Measurements from ENCODE around the gene RRAS2. TPM values are rescaled to one million over a fixed set of nuclear protein-coding genes. Genes with fewer than 3 reads are reported as not detected.

Gene RRAS2
- polyA plus RNA-seq, 1 of the 3 experiments (the other 2 are of a cell fraction), result 53.3 TPM

DNA sequence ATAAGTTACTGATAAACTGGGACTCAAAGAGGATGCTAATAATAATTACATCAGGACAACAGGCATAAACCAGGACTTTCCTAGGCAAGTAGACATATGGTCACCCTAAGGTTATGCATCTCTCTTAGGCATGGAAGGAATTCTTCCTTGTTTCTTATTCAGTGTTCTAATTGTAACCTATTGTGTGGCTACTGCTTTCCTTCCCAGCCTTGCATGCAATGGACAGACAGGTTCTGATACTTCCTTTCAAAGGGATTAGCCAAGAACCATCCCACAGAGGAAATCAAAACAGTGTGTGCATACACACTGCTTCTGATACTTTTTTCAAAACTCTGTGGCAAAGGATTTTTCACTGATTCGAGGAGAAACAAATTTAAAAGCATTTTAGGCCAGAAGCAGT is 48.3 kb downstream of the RRAS2 start (continued):
- TF ChIP-seq, protein P1, sequence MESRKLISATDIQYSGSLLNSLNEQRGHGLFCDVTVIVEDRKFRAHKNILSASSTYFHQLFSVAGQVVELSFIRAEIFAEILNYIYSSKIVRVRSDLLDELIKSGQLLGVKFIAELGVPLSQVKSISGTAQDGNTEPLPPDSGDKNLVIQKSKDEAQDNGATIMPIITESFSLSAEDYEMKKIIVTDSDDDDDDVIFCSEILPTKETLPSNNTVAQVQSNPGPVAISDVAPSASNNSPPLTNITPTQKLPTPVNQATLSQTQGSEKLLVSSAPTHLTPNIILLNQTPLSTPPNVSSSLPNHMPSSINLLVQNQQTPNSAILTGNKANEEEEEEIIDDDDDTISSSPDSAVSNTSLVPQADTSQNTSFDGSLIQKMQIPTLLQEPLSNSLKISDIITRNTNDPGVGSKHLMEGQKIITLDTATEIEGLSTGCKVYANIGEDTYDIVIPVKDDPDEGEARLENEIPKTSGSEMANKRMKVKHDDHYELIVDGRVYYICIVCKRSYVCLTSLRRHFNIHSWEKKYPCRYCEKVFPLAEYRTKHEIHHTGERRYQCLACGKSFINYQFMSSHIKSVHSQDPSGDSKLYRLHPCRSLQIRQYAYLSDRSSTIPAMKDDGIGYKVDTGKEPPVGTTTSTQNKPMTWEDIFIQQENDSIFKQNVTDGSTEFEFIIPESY (IDR thresholded peaks at IDR 0.05; ENCODE audit: borderline replicate concordance, low read depth), result no peak
- TF ChIP-seq RAD21 (IDR thresholded peaks at IDR 0.05; ENCODE audit: low read length) (no peak), FOSL2 (IDR thresholded peaks at IDR 0.05; ENCODE audit: borderline replicate concordance, low read depth) (no peak), POLR2AphosphoS5 (IDR thresholded peaks at IDR 0.05; ENCODE audit: low read depth, low read length) (no peak), NRF1 (IDR thresholded peaks at IDR 0.05; ENCODE audit: low read depth, low read length) (no peak), SMC3 (IDR thresholded peaks at IDR 0.05; ENCODE audit: low read depth, low read length) (no peak)
- TF ChIP-seq, protein P2, sequence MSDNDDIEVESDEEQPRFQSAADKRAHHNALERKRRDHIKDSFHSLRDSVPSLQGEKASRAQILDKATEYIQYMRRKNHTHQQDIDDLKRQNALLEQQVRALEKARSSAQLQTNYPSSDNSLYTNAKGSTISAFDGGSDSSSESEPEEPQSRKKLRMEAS (IDR thresholded peaks at IDR 0.05; ENCODE audit: low read depth), result no peak

DNA sequence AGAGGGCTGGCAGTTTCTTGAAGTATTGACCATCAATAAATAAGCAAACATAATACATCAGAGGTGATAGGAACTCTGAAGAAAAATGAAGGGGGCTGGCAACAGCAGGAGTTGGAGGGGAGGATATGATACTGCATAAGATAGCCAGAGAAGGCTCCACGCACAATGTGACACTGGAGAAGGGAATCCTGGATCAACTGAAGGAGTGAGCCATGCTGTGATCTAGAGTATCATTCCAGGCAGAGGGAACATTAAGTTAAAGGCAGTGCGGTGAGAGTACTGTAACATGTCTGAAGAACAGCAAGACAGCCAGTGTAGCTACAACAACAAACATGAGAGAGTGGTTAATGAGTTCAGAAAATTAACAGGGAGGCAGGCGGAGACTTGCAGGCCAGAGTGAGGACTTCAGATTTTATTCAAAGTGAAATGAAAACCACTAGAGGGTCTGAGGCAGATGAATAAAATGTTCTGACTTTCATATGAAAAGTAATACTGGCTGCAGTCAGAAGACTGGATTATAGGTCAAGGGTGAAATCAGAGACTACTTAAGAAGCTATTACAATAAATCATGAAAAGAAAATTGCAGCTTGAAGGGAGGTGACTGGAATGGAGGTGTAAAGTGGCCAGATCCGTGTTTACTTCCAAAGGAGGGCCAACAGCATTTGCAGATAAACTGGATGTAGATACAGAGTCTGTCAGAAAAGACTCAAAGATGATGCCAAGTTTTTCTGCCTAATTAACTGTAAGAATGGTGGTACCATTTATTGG is 49.4 kb downstream of the RRAS2 start:
- peaks cover 100% of the 10 kb centered on the region for H3K79me2 ChIP-seq (ENCODE audit: insufficient read depth)
- WGBS (ENCODE audit: low lambda C conversion rate), result 93% methylated on average over 4 of the region's 4 CpGs
- CTCF ChIA-PET, result interaction anchor here (0.8 to 1.2 kb wide), 7 partner anchors 9 to 151 kb away, joined by 3 to 7 read pairs (median 3); no protein-coding TSS in a partner anchor
- peaks cover 0 to 22% of the 10 kb centered on the region in 2 experiments; a peak in 2 of 4 replicates for H3K4me1 ChIP-seq (ENCODE audit: control insufficient read depth in 1 of 2, insufficient read depth in 2 of 2, low read depth in 1 of 2, low read length in 1 of 2)
- H3K27me3 ChIP-seq (ENCODE audit: insufficient read depth), result no peaks in the 10 kb centered on the region
- no peaks in the 10 kb centered on the region for H3F3A ChIP-seq (replicated peaks; ENCODE audit: insufficient read depth)
- H4K20me1 ChIP-seq (ENCODE audit: insufficient read depth), result peaks cover 96% of the 10 kb centered on the region
- POLR2A ChIA-PET, result no interaction called here
- H3K9me2 ChIP-seq, result no peaks in the 10 kb centered on the region
- no peaks in the 10 kb centered on the region for H3K36me3 ChIP-seq (replicated peaks in 1 of 2; ENCODE audit: control insufficient read depth in 1 of 2, insufficient read depth in 2 of 2, low read length in 1 of 2)
- H3K9ac ChIP-seq, result no peak overlapping the region
- TF ChIP-seq SIN3A (IDR thresholded peaks at IDR 0.05; ENCODE audit: borderline replicate concordance, low read depth, low read length), result no peak
- TF ChIP-seq SMC3 (IDR thresholded peaks at IDR 0.05; ENCODE audit: low read depth, low read length), result no peak
- TF ChIP-seq, protein P3, sequence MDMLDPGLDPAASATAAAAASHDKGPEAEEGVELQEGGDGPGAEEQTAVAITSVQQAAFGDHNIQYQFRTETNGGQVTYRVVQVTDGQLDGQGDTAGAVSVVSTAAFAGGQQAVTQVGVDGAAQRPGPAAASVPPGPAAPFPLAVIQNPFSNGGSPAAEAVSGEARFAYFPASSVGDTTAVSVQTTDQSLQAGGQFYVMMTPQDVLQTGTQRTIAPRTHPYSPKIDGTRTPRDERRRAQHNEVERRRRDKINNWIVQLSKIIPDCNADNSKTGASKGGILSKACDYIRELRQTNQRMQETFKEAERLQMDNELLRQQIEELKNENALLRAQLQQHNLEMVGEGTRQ (IDR thresholded peaks at IDR 0.05; ENCODE audit: borderline replicate concordance, low read depth, low read length), result no peak
- no peak for TF ChIP-seq MEF2A (IDR thresholded peaks at IDR 0.05; ENCODE audit: borderline replicate concordance, low read depth)
- TF ChIP-seq CHD2 (IDR thresholded peaks at IDR 0.05; ENCODE audit: low read length, partially characterized antibody), result no peak
- TF ChIP-seq, protein P4, sequence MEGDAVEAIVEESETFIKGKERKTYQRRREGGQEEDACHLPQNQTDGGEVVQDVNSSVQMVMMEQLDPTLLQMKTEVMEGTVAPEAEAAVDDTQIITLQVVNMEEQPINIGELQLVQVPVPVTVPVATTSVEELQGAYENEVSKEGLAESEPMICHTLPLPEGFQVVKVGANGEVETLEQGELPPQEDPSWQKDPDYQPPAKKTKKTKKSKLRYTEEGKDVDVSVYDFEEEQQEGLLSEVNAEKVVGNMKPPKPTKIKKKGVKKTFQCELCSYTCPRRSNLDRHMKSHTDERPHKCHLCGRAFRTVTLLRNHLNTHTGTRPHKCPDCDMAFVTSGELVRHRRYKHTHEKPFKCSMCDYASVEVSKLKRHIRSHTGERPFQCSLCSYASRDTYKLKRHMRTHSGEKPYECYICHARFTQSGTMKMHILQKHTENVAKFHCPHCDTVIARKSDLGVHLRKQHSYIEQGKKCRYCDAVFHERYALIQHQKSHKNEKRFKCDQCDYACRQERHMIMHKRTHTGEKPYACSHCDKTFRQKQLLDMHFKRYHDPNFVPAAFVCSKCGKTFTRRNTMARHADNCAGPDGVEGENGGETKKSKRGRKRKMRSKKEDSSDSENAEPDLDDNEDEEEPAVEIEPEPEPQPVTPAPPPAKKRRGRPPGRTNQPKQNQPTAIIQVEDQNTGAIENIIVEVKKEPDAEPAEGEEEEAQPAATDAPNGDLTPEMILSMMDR (IDR thresholded peaks at IDR 0.05), result no peak
- TF ChIP-seq RFX5 (IDR thresholded peaks at IDR 0.05; ENCODE audit: low read length), result no peak
- TF ChIP-seq GABPA (IDR thresholded peaks at IDR 0.05; ENCODE audit: low read depth), result no peak
- TF ChIP-seq, protein P5, sequence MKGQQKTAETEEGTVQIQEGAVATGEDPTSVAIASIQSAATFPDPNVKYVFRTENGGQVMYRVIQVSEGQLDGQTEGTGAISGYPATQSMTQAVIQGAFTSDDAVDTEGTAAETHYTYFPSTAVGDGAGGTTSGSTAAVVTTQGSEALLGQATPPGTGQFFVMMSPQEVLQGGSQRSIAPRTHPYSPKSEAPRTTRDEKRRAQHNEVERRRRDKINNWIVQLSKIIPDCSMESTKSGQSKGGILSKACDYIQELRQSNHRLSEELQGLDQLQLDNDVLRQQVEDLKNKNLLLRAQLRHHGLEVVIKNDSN (IDR thresholded peaks at IDR 0.05; ENCODE audit: borderline replicate concordance, low read depth), result no peak
- no peak for TF ChIP-seq NRF1 (IDR thresholded peaks at IDR 0.05; ENCODE audit: low read depth, low read length)
- TF ChIP-seq, protein P2 (IDR thresholded peaks at IDR 0.05; ENCODE audit: low read depth), result no peak
- TF ChIP-seq MXI1 (IDR thresholded peaks at IDR 0.05; ENCODE audit: low read depth, low read length), result no peak
- no peak for TF ChIP-seq TEAD4 (IDR thresholded peaks at IDR 0.05; ENCODE audit: borderline replicate concordance, insufficient read depth)
- no peak for TF ChIP-seq RAD21 (IDR thresholded peaks at IDR 0.05; ENCODE audit: low read length)
- H3K27ac ChIP-seq (ENCODE audit: low read depth in 2 of 2, low read length in 1 of 2), result no peak overlapping the region
- no peak overlapping the region for H2AFZ ChIP-seq (ENCODE audit: low read depth)
- no peak overlapping the region for H3K4me3 ChIP-seq (ENCODE audit: low read depth in 2 of 2, low read length in 1 of 2)
- no peaks in the 10 kb centered on the region for H3K9me3 ChIP-seq
- no peak for DNase-seq
- H3K4me2 ChIP-seq, result no peak overlapping the region

Data from SK-N-SH (cell line).